ENCODE data around the gene SPTBN2. TPM values are rescaled to one million over a fixed set of nuclear protein-coding genes. Genes with fewer than 3 reads are reported as not detected.

SPTBN2 gene
- total and polyA plus RNA-seq, 2 of the 8 experiments (the other 6 are each of a cell fraction or from before 2014, with no cell fraction given) = 19.1 to 69.0 TPM

DNA sequence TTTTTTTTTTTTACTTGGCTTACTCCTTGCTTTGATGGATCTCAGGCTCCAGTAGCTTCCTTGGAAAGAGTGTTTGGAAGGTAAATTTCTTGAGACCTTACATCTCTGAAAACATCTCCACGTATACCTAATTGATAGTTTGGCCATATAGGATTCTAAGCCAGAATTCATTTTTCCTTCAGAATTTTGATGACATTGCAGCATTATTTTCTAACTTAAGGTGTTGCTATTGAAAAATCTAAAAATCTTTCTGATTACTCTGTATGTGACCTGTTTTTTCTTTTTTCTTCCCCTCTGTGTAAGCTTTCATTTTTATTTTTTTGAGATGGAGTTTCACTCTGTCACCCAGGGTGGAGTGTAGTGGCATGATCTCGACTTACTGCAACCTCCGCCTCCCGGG is 23.1 kb upstream of the SPTBN2 start:
- no peak overlapping the region for H4K91ac ChIP-seq (replicated peaks; ENCODE audit: insufficient read length, low read length)
- no peak overlapping the region for H2AFZ ChIP-seq (ENCODE audit: low read length)
- no peak overlapping the region for H3K9ac ChIP-seq (replicated peaks in 1 of 4; ENCODE audit: extremely low read depth in 1 of 4, low read depth in 3 of 4, low read length in 3 of 4)
- no peaks in the 10 kb centered on the region; the same call in 1 of the 2 replicates for H3K79me1 ChIP-seq (ENCODE audit: low read depth, low read length)
- no peak overlapping the region for H3K27ac ChIP-seq (ENCODE audit: low read depth, low read length)
- H3K27me3 ChIP-seq (replicated peaks in 1 of 4; ENCODE audit: control insufficient read depth in 3 of 4, extremely low read depth in 1 of 4, insufficient read depth in 3 of 4, low read length in 3 of 4) = no peaks in the 10 kb centered on the region
- ChIA-PET POLR2A (ENCODE audit: partially characterized antibody) (no interaction called here), CTCF (ENCODE audit: partially characterized antibody) (interaction anchor here (0.8 kb wide), 1 partner anchor 81 kb away, joined by 3 read pairs; no protein-coding TSS in a partner anchor)
- no peak overlapping the region for H2BK120ac ChIP-seq (replicated peaks; ENCODE audit: low read depth, low read length)
- WGBS, 2 experiments (ENCODE audit: extremely low coverage in 1 of 2, insufficient coverage in 1 of 2, insufficient read length in 1 of 2, insufficient replicate concordance in 2 of 2, low coverage in 1 of 2, low lambda C conversion rate in 2 of 2, missing lambda C conversion rate in 1 of 2) = 83% methylated on average over 4 of the region's 4 CpGs; no CpG with 5 or more reads in 1 of the 2 experiments
- H2BK5ac ChIP-seq (ENCODE audit: low read depth, low read length) = no peak overlapping the region
- H2BK20ac ChIP-seq (ENCODE audit: low read length) = no peak overlapping the region
- no peak overlapping the region for H3K4ac ChIP-seq (replicated peaks; ENCODE audit: insufficient read length, low read depth, low read length)
- H3K23me2 ChIP-seq (ENCODE audit: low read depth, low read length) = no peaks in the 10 kb centered on the region
- H4K5ac ChIP-seq (ENCODE audit: insufficient read length, low read depth, low read length) = no peak overlapping the region
- H3K4me1 ChIP-seq (replicated peaks in 1 of 4; ENCODE audit: control insufficient read depth in 3 of 4, insufficient read depth in 4 of 4, low read length in 3 of 4) = peaks cover 0 to 3% (median 0%) of the 10 kb centered on the region in 4 experiments; a peak in 1 of 7 replicates
- no peak overlapping the region for H3K4me2 ChIP-seq (ENCODE audit: insufficient read depth in 1 of 2, low read depth in 2 of 2, low read length in 2 of 2)
- H3K79me2 ChIP-seq (ENCODE audit: control insufficient read depth in 1 of 2, insufficient read depth in 2 of 2, low read length in 2 of 2) = peaks cover 0 to 31% of the 10 kb centered on the region in 2 experiments; a peak in 2 of 4 replicates
- H3K9me3 ChIP-seq (ENCODE audit: insufficient read depth in 2 of 2, low read depth in 1 of 2, low read length in 1 of 2) = no peaks in the 10 kb centered on the region
- H2BK15ac ChIP-seq (ENCODE audit: low read length) = no peak overlapping the region
- no peak overlapping the region for H3K14ac ChIP-seq (ENCODE audit: insufficient read length)
- DNase-seq (ENCODE audit: low read depth in 1 of 2, low spot score in 2 of 2) = no peak
- H4K20me1 ChIP-seq (replicated peaks in 1 of 2; ENCODE audit: control insufficient read depth in 1 of 2, insufficient read depth in 2 of 2, low read length in 2 of 2) = no peaks in the 10 kb centered on the region
- H2AK5ac ChIP-seq (ENCODE audit: low read depth, low read length) = no peak overlapping the region
- H3K4me3 ChIP-seq (ENCODE audit: extremely low read depth in 1 of 4, insufficient read depth in 2 of 4, low read depth in 3 of 4, low read length in 4 of 4) = no peak overlapping the region
- H3K23ac ChIP-seq (ENCODE audit: insufficient read length) = no peak overlapping the region
- H4K8ac ChIP-seq (ENCODE audit: extremely low read depth, insufficient read depth, low read length) = no peak overlapping the region
- FAIRE-seq = no peak
- peaks cover 0 to 3% (median 0%) of the 10 kb centered on the region in 4 experiments; a peak in 1 of 8 replicates for H3K36me3 ChIP-seq (ENCODE audit: control insufficient read depth in 2 of 4, insufficient read depth in 4 of 4, low read length in 3 of 4)
- H2BK12ac ChIP-seq (ENCODE audit: low read depth, low read length) = no peak overlapping the region
- no peak overlapping the region for H3K56ac ChIP-seq (replicated peaks; ENCODE audit: insufficient read length, low read depth, low read length)
- no peak overlapping the region for H3K18ac ChIP-seq (ENCODE audit: extremely low read depth, low read length)
- TF ChIP-seq RAD21 (IDR thresholded peaks at IDR 0.05 in 1 of 2, conservative IDR thresholded peaks at IDR 0.05 in 1 of 2; ENCODE audit: low read depth in 2 of 2, low read length in 2 of 2) (no peak), NRF1 (IDR thresholded peaks at IDR 0.05; ENCODE audit: low read depth, low read length) (no peak), JUND (IDR thresholded peaks at IDR 0.05; ENCODE audit: low read length) (no peak), CHD2 (IDR thresholded peaks at IDR 0.05; ENCODE audit: low read length) (no peak), RBBP5 (IDR thresholded peaks at IDR 0.05; ENCODE audit: borderline replicate concordance, low read depth, low read length) (no peak), SP4 (IDR thresholded peaks at IDR 0.05; ENCODE audit: low read length) (no peak), CBX5 (IDR thresholded peaks at IDR 0.05; ENCODE audit: low read depth, low read length) (no peak), E2F6 (IDR thresholded peaks at IDR 0.05) (no peak), ASH2L (IDR thresholded peaks at IDR 0.05; ENCODE audit: low read length) (no peak), BACH1 (IDR thresholded peaks at IDR 0.05; ENCODE audit: low read length) (no peak), GABPA (IDR thresholded peaks at IDR 0.05; ENCODE audit: borderline replicate concordance, insufficient read depth, low read length) (no peak), CREB1 (IDR thresholded peaks at IDR 0.05) (no peak)
- TF ChIP-seq, protein P1, sequence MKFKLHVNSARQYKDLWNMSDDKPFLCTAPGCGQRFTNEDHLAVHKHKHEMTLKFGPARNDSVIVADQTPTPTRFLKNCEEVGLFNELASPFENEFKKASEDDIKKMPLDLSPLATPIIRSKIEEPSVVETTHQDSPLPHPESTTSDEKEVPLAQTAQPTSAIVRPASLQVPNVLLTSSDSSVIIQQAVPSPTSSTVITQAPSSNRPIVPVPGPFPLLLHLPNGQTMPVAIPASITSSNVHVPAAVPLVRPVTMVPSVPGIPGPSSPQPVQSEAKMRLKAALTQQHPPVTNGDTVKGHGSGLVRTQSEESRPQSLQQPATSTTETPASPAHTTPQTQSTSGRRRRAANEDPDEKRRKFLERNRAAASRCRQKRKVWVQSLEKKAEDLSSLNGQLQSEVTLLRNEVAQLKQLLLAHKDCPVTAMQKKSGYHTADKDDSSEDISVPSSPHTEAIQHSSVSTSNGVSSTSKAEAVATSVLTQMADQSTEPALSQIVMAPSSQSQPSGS (IDR thresholded peaks at IDR 0.05; ENCODE audit: low read length) = no peak

Measured in H1 (cell line).